GM19324 (cell line): ENCODE data around the gene XK.
"Not testable (repeated sequence)": the region's sequence is repeated elsewhere in the genome, so short reads cannot be mapped to it uniquely, and the experiment has no call there.

Experiments used
- ATAC-seq: cut with Tn5 transposase; IDR thresholded peaks from one replicate; pipeline ENCODE4 v1.9.1; 2021; ENCODE audit warnings: mild to moderate bottlenecking, moderate library complexity; ENCODE audit not compliant: unreplicated experiment, low FRiP score

Gene XK, protein sequence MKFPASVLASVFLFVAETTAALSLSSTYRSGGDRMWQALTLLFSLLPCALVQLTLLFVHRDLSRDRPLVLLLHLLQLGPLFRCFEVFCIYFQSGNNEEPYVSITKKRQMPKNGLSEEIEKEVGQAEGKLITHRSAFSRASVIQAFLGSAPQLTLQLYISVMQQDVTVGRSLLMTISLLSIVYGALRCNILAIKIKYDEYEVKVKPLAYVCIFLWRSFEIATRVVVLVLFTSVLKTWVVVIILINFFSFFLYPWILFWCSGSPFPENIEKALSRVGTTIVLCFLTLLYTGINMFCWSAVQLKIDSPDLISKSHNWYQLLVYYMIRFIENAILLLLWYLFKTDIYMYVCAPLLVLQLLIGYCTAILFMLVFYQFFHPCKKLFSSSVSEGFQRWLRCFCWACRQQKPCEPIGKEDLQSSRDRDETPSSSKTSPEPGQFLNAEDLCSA

DNA sequence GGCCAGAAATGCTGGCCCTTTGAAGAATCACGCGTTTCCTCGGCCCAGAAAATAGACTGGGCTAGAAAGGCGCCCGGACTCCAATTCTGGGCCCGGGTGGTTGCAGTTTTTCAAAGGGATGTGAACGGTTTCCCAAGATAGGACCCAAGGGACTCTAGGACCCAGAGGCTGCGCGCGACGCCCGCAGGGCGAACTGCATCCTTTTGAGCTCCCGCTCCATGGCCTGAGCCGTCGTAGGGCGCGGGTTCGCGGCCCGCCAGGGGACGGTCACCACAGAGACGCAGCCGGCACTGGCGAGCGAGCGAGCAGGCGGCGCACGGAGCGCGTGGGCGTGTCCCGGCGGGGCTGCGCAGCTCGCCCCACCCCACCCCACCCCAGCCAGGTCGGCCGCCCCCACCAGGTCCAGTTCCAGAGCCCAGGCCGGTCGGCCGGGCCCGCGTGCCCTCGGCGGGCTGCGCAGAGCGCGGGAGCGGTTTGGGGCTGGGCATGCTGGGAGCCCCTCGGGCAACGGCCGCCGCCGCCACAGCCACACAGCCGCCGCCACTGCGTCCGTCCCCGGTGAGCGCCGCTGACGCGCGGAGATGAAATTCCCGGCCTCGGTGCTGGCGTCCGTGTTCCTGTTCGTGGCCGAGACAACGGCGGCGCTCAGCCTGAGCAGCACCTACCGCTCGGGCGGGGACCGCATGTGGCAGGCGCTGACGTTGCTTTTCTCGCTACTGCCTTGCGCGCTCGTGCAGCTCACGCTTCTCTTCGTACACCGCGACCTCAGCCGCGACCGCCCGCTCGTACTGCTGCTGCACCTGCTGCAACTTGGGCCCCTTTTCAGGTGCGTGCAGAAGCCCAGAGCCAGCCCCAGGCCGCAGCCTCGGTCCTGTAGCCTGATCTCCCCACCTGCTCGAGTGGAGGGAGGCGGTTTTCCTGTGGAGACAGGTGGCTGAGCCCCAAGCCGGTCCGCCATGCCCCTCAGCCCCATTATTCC lies at the start of gene XK:
TSS of gene XK (plus strand) at position 411 of the 979 bp plus-strand sequence. CDS start at position 582, 171 bp downstream.
- ATAC-seq: peak; percentile 68

- no peak for ATAC-seq
Measured at GRCh38 chrX:37638047-37638446, 47.5 kb upstream of the XK start.

GRCh38 chrX:37640142-37640541 lies 45.4 kb upstream of the XK start:
- ATAC-seq: no peak

DNA sequence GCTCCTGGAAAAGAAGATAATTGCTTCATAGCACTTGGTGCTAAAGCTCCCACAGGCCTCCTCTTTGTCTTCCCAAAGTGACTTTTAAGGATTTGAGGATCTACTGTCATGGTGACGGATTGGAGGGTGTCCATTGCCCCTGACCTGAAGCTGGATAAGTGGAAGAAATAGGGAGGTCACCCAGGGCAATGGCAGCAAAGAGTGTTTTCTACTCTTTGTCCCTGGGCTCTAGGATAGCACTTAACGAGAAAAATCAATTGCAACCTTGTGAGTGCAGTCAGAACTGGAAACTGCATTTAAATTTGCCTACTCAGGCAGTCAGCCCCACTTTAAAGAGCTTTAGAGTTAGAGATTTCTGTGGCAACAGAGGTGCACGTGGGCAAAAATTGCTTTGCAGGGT lies 43.7 kb upstream of the XK start:
- ATAC-seq: no peak

- no peak for ATAC-seq
Measured at GRCh38 chrX:37644381-37645305, 40.9 kb upstream of the XK start.

- ATAC-seq: no peak
Measured at GRCh38 chrX:37646254-37646653, 39.3 kb upstream of the XK start.

DNA sequence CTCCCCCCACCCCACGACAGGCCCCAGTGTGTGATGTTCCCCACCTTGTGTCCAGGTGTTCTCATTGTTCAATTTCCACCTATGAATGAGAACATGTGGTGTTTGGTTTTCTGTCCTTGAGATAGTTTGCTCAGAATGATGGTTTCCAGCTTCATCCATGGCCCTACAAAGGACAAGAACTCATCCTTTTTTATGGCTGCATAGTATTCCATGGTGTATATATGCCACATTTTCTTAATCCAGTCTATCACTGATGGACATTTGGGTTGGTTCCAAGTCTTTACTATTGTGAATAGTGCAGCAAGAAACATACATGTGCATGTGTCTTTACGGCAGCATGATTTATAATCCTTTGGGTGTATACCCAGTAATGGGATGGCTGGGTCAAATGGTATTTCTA lies 34.7 kb upstream of the XK start:
- not testable (repeated sequence) for ATAC-seq

DNA sequence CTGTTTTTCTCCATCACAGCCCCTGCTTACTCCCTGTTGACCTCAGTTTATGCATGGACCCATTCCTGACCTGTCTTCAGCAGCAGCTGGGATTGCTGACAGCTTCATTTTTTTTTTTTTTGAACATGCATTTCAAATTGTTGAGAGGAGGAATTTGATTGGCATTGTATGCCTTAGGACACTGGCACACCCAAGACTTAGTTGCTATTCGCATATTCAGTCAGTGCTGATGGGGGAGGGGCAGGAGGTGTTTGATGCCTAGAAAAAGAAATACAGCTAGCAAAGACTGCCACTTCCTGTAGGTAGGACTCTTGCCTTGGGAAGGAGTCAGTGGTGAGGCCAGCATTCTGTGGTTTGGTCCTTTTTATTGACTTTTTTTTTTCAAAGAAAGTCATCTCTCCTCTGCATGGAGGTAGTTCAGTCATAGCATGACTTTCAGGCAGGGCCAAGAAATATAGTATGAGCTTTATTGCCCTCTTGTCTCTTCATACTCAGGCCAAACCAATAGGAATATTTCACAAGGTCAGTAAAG lies 33.6 kb upstream of the XK start:
- ATAC-seq: no peak

- no peak for ATAC-seq
Measured at GRCh38 chrX:37652589-37653231, 32.9 kb upstream of the XK start.

GRCh38 chrX:37653397-37654085 lies 32.0 kb upstream of the XK start:
- ATAC-seq: no peak

GRCh38 chrX:37658343-37659030 lies 27.1 kb upstream of the XK start:
- no peak for ATAC-seq

- no peak for ATAC-seq
Measured at GRCh38 chrX:37659047-37659446, 26.5 kb upstream of the XK start.

DNA sequence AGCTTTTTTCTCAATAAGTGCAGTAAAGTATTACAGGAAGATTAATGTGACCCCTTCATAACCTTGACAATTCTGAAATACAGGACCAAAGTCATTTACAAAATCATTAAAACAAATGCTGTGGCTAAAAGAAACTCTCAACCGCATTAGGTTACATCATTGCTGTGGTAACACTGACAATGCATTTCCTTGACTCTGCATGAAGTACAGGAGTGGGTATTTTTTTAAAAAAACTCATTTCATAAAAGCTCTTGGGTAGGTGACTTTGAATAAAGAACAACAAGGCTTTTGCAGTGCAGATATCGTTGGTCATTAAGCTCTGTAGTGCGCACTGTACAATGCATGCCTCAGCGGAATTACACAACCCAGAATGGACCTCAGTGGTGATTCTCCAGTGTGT lies 23.4 kb upstream of the XK start:
- ATAC-seq: no peak

- ATAC-seq: no peak
Measured at GRCh38 chrX:37666516-37666915, 19.1 kb upstream of the XK start.

GRCh38 chrX:37667141-37667540 lies 18.4 kb upstream of the XK start:
- no peak for ATAC-seq

DNA sequence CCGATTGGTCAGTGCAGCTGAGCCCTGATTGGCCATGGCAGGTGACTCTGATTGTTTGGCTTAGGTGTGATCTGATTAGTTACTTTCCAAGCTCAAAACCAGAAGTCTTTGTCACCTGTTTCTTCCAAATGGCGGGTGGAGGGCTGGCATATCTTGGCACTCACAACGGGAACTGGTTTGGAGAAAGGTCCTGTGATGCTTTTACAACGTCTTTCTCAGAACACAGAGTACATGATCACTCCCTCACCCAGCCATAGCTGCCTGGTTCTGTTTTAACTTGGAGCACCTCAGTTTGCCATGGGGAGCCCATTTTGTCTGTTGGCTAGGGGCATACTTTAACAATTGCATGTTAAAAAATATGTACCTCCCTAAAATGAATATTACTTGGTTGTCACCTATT lies 13.0 kb upstream of the XK start:
- ATAC-seq: no peak

- ATAC-seq: no peak
Measured at GRCh38 chrX:37676811-37677210, 8.8 kb upstream of the XK start.

GRCh38 chrX:37677243-37677642 lies 8.3 kb upstream of the XK start:
- ATAC-seq: peak; percentile 21
